ENCODE data around the gene RNF224.
"Not testable (repeated sequence)": the region's sequence is repeated elsewhere in the genome, so short reads cannot be mapped to it uniquely, and the experiment has no call there.

Gene RNF224

GRCh38 chr9:137254624-137255447 lies 27.5 kb downstream of the RNF224 start, which contains the start of gene NELFB:
Gene NELFB, plus strand, starts transcription at chr9:137255327.
- peak; percentile 99 for DNase-seq (ENCODE audit: low spot score)

GRCh38 chr9:137255448-137256114 lies 28.3 kb downstream of the RNF224 start:
- DNase-seq (ENCODE audit: low spot score) = no peak

DNA sequence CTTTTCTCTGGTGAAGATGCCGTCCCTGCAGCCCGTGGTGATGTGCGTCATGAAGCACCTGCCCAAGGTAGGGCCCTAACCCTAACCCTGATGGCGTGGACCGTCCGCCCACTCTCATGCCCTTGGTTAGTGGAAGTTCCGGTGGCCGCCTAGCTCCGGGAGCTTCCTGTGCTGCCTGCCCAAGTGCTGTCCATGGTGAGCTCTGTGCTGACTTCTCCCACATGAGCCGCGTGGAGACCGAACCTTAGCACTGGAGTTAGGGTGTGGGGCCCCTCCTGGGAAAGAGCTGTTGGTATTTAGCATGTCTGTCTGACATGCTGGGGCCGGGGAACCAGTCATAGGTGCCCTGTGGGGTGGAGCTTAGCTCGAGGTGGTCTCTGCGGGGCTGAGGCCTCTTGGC lies 29.1 kb downstream of the RNF224 start:
- DNase-seq (ENCODE audit: low spot score) = no peak

- no peak for DNase-seq (ENCODE audit: low spot score)
Observed at GRCh38 chr9:137256856-137257255, 29.6 kb downstream of the RNF224 start.

DNA sequence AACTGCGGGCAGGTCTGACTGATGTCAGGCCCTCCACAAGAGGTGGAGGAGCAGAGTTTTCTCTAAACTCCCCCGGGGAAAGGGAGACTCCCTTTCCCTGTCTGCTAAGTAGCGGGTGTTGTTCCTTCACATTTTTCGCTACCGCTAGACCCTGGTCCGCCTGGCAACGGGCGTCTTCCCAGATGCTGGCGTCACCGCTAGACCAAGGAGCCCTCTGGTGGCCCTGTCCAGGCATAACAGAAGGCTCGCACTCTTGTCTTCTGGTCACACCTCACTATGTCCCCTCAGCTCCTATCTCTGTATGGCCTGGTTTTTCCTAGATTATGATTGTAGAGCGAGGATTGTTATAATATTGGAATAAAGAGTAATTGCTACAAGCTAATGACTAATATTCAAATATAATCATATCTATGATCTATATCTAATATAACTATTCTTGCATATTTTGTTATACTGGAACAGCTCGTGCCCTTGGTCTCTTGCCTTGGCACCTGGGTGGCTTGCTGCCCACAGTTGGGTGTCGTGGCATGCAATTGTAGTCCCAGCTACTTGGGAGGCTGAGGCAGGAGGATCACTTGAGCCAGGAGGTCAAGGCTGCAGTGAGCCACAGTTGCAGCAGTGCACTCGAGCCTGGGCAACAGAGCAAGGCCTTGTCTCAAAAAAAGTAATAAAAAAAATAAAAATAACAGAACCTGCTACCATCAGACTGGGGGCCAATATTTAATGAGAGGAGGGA lies 35.0 kb downstream of the RNF224 start:
- not testable (repeated sequence) for DNase-seq (ENCODE audit: low spot score)

GRCh38 chr9:137262909-137263285 lies 35.6 kb downstream of the RNF224 start:
- no peak for DNase-seq (ENCODE audit: low spot score)

- no peak for DNase-seq (ENCODE audit: low spot score)
Observed at GRCh38 chr9:137263506-137263905, 36.2 kb downstream of the RNF224 start.

DNA sequence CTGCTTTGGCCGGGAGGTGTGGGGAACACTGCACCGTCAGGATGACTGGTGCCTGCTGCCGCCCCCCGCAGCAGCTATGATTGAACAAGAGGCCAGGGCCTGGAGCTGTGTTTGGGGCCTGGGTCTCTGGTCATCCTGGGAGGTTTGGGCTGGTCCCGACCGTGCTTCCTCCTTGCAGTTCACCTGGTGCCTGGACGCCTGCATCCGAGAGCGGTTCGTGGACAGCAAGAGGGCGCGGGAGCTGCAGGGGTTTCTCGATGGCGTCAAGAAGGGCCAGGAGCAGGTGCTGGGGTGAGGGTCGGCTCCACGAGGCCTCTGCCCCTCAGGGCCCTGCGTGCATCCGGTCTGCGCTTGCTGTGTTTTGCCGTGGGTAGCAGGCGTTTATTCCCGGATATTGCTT lies 36.8 kb downstream of the RNF224 start:
- no peak for DNase-seq (ENCODE audit: low spot score)

- DNase-seq (ENCODE audit: low spot score) = no peak
Observed at GRCh38 chr9:137265496-137266161, 38.3 kb downstream of the RNF224 start.

DNA sequence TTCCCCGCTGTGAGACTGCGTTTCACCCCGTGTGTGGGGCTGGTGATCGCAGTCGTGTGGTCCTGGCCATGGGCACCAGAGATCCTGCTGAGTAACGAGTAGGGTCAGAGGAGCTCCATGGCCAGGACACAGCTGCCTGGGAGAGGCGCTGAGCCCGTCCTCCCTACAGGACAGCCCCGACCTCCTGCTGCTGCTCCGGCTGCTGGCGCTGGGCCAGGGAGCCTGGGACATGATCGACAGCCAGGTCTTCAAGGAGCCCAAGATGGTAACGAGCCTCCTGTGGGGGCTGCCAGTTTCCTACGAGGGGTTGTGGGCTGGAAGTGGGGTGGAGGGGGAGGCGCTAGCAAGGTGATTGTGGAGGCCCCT lies 38.8 kb downstream of the RNF224 start:
- no peak for DNase-seq (ENCODE audit: low spot score)

GRCh38 chr9:137266585-137267453 lies 39.5 kb downstream of the RNF224 start:
- no peak for DNase-seq (ENCODE audit: low spot score)

DNA sequence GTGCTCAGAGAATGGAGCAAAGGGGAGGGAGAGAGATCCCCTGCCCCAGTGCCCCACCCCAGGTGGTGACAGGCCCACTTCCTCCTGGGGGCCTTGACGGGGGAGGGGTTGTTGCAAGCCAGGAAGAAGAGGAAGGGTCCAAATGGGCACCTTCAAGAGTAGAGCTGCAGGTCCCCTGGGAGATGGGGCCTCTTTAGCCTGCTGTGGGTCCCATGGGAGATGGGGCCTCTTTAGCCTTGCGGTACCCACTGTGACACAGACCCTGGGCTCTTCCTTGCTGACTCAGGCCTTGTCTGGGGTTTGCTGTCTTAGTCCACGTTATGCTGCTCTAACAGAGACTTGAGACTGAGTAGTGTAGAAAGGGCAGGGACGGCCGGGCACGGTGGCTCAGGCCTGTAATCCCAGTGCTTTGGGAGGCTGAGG lies 40.6 kb downstream of the RNF224 start:
- no peak for DNase-seq (ENCODE audit: low spot score)

DNA sequence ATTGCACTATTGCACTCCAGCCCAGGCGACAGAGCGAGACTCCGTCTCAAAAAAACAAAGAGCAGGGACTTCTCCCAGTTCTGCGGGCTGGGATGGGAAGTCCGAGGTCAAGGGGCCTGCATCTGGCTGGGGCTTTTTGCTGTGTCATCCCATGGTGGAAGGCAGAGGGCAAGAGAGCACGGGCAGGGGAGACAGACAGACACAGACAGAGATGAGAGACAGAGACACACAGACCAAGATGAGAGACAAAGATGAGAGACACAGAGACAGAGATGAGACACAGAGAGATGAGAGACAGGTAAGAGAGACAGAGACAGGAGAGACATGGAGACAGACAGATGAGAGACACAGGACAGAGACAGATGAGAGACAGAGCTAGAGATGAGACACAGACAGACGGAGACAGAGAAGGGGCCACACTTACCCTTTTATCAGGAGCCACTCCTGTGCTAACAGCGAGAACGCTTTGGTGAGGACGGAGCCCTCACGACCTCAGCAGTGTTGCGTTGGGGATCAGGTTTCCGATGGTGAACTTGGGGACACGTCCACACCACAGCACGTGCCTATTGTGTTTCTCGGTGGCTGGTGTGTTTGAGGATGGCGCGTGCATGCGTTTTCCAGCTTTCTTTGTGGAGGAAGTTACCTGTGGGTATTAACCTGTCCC lies 41.4 kb downstream of the RNF224 start:
- no peak for DNase-seq (ENCODE audit: low spot score)

DNA sequence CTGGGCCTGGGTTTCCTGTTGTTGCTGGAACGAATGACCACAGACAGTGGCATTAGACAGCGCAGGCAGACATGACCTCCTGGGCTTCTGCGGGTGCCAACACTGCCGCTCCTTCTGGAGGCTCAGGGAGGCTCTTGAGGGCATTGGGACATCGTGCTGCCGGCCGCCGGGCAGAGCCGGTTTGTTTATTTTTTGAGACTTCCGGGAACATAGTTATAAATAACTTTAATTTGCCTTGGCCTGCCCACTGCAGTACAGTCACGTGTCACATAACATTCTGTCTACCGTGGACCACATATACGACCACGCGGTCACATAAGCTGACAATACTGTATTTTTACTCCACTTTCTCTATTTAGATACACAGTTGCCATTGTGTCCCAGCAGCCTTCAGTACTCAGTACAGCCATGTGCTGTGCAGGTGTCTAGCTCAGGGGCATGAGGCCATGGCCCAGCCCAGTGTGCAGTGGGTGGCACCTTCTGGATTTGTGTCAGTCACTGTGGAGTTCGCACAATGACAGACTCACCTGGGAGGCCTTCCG lies 42.0 kb downstream of the RNF224 start:
- no peak for DNase-seq (ENCODE audit: low spot score)

- DNase-seq (ENCODE audit: low spot score) = no peak
Observed at GRCh38 chr9:137270929-137271695, 43.8 kb downstream of the RNF224 start.

DNA sequence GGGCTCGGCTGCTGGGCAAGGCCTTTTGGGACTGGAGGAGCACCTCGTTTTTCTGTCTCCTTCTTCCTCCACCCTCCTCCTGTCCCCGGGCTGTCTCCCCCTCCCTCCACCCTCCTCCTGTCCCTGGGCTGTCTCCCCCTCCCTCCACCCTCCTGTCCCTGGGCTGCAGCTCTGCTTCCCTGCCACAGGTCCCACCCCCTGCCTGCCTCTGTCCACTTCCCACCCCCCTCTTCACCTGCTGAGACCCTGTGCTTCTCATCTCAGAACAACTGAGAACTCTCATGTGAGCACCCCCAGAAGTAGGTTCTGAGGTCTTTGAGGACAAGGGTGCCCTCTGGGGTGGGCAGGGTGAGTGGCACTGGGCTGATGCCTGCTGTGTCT lies 44.4 kb downstream of the RNF224 start:
- DNase-seq (ENCODE audit: low spot score) = no peak

DNA sequence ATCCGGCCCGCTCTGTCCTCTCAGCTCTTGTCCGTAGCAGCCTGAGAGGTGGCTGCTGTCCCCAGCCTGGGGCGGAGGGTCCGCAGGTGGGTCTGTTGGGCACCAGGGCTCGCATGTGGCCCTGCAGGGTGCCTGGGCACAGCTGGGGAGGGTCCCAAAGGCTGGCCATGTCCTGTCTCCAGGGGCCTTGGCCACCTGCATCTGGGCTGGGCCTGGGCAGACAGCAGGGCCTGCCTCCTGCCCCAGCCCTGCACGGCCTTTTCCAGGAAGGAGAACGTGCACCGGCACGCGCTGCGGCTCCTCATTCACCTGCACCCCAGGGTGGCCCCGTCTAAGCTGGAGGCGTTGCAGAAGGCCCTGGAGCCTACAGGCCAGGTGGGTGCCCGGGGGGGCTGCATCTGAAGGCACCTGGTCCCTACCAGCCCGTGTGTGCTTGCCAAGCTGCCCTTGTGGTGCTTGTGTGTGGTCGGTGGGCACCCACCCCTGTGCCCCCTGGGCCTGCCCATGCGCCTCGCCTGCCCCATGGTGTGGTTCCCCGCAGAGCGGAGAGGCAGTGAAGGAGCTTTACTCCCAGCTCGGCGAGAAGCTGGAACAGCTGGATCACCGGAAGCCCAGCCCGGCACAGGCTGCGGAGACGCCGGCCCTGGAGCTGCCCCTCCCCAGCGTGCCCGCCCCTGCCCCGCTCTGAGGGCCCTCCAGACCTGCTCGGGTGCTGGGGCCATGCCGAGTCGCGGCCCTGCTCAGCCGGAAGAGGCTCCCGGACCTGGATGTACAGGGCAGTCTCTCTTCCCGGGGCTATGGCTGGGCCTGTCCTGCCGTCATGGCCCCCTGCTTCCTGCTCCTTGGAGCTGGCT lies 45.2 kb downstream of the RNF224 start:
- no peak for DNase-seq (ENCODE audit: low spot score)

- DNase-seq (ENCODE audit: low spot score) = no peak
Observed at GRCh38 chr9:137273095-137273490, 45.8 kb downstream of the RNF224 start.

All from HuH-7.5 (cell line).